Panc1 (cell line): ENCODE measurements around the gene PAK2. TPM values are rescaled to one million over a fixed set of nuclear protein-coding genes. Genes with fewer than 3 reads are reported as not detected.

Experiments used
- ATAC-seq: fragments of 200-7000 bp; cut with Tn5 transposase; 2 replicates; pipeline ENCODE4 v1.9.1; 2020; ENCODE audit warnings: mild to moderate bottlenecking, moderate library complexity
- BruUV-seq: library from RNA; stranded (reverse); fragments of 400-500 nt; replicated peaks from 2 replicates; lab custom pipeline; 2021; lab: Mats Ljungman, UMichigan
- CTCF ChIA-PET: fragments of 300-600 bp; sonication (Branson Sonifier 250); formaldehyde crosslinking; loops from one replicate; lab custom pipeline; 2022; ENCODE audit warnings: antibody characterized with exemption; lab: Charles Lee
- POLR2A ChIA-PET: fragments of 300-600 bp; sonication (Branson Sonifier 250); formaldehyde crosslinking; loops from one replicate; lab custom pipeline; 2022; ENCODE audit warnings: antibody characterized with exemption; lab: Charles Lee
- DNase-seq: peaks from one replicate; pipeline ENCODE4 v3.0.0-alpha.2; 2010; ENCODE audit warnings: low read depth, low spot score
- H3K27ac ChIP-seq: 2 replicates; pipeline ENCODE4 v1.5.1; 2011; ENCODE audit warnings: mild to moderate bottlenecking, low read length, inconsistent platforms
- H3K27me3 ChIP-seq: fragments of 200-500 bp; sonication (Bioruptor generic); 2 replicates; pipeline ENCODE4 v1.6.0; 2014; ENCODE audit warnings: low read length, inconsistent platforms; ENCODE audit not compliant: control insufficient read depth, insufficient read depth
- H3K36me3 ChIP-seq: fragments of 200-500 bp; sonication (Bioruptor generic); 2 replicates; pipeline ENCODE4 v1.5.1; 2014; ENCODE audit warnings: inconsistent platforms, mild to moderate bottlenecking, low read length, moderate library complexity; ENCODE audit not compliant: control insufficient read depth, insufficient read depth
- H3K4me1 ChIP-seq: 2 replicates; pipeline ENCODE4 v1.5.1; 2011; ENCODE audit warnings: inconsistent platforms, mild to moderate bottlenecking, low read length, moderate library complexity; ENCODE audit not compliant: control insufficient read depth, insufficient read depth
- H3K4me3 ChIP-seq, 2 experiments: 2 replicates each; pipeline ENCODE4 v1.5.1; 2011 to 2012; ENCODE audit warnings: low read depth in 2 of 2, low read length in 2 of 2, mild to moderate bottlenecking in 2 of 2, inconsistent platforms in 1 of 2, moderate library complexity in 1 of 2
- H3K9me3 ChIP-seq: fragments of 200-500 bp; sonication (Bioruptor generic); 2 replicates; pipeline ENCODE4 v1.5.1; 2014; ENCODE audit warnings: low read depth, mild to moderate bottlenecking, inconsistent platforms, low read length, moderate library complexity; ENCODE audit not compliant: control insufficient read depth, insufficient read depth
- CTCF ChIP-seq: fragments of 450-650 bp; IDR thresholded peaks from 2 replicates; pipeline ENCODE4 v1.5.1; 2017; ENCODE audit warnings: mild to moderate bottlenecking
- POLR2AphosphoS5 ChIP-seq: IDR thresholded peaks from 2 replicates; pipeline ENCODE4 v1.6.1; 2012; ENCODE audit warnings: mild to moderate bottlenecking, low read depth, low read length, moderate library complexity
- SIN3A ChIP-seq: IDR thresholded peaks from 2 replicates; pipeline ENCODE4 v1.6.1; 2012; ENCODE audit warnings: low read depth, mild to moderate bottlenecking, low read length, moderate library complexity, borderline replicate concordance; ENCODE audit not compliant: insufficient read depth
- TCF7L2 ChIP-seq: IDR thresholded peaks from 2 replicates; pipeline ENCODE4 v1.6.1; 2011; ENCODE audit warnings: mild to moderate bottlenecking, low read depth, low read length, inconsistent platforms
- in situ Hi-C: cut with HindIII; loops from 2 replicates; pipeline ENCODE4 v1.10.0; 2016; ENCODE audit warnings: low sequenced_read_pairs, low pct_unique_long_range_greater_than_20kb
- intact Hi-C: fragments of 100-400 bp; cut with micrococcal nuclease; formaldehyde crosslinking; loops from one replicate; pipeline ENCODE4 v1.10.0; 2022; ENCODE audit not compliant: unreplicated experiment
- total RNA-seq: library from RNA; stranded (reverse); gene quantifications from one replicate; pipeline ENCODE4 v1.2.1, GENCODE V29; 2021; ENCODE audit not compliant: unreplicated experiment
- TF ChIP-seq, protein P1 (sequence below), 2 experiments: IDR thresholded peaks; 2 replicates each; pipeline ENCODE4 v1.6.1; 2011 to 2012; ENCODE audit warnings: low read depth in 2 of 2, control low read depth in 1 of 2, low read length in 1 of 2, mild to moderate bottlenecking in 1 of 2, moderate library complexity in 1 of 2; ENCODE audit not compliant: insufficient read depth in 1 of 2

PAK2 gene
- total RNA-seq, 1 experiment from 2014 or later = 185 TPM

DNA sequence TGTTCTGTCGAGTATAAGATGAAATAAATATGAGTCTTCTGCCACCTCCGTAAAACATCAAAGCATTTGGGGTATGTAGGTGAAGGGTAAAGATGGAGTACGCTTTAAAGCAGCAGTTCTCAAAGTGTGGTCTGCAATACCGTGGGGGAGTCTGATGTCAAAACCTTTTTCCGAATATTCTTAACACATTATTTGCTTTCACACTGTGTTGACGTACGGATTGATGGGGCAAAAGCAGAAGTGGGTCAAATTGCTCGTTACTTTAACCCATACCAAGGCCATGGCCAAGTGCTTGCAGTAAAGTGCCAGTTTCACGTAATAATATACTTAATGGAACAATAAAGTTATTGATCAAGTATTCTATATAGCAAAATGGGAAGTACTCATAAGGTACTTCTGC, 36.3 kb downstream of the PAK2 start:
- ChIA-PET POLR2A (no interaction called here), CTCF (no interaction called here)
- TF ChIP-seq, protein P1, sequence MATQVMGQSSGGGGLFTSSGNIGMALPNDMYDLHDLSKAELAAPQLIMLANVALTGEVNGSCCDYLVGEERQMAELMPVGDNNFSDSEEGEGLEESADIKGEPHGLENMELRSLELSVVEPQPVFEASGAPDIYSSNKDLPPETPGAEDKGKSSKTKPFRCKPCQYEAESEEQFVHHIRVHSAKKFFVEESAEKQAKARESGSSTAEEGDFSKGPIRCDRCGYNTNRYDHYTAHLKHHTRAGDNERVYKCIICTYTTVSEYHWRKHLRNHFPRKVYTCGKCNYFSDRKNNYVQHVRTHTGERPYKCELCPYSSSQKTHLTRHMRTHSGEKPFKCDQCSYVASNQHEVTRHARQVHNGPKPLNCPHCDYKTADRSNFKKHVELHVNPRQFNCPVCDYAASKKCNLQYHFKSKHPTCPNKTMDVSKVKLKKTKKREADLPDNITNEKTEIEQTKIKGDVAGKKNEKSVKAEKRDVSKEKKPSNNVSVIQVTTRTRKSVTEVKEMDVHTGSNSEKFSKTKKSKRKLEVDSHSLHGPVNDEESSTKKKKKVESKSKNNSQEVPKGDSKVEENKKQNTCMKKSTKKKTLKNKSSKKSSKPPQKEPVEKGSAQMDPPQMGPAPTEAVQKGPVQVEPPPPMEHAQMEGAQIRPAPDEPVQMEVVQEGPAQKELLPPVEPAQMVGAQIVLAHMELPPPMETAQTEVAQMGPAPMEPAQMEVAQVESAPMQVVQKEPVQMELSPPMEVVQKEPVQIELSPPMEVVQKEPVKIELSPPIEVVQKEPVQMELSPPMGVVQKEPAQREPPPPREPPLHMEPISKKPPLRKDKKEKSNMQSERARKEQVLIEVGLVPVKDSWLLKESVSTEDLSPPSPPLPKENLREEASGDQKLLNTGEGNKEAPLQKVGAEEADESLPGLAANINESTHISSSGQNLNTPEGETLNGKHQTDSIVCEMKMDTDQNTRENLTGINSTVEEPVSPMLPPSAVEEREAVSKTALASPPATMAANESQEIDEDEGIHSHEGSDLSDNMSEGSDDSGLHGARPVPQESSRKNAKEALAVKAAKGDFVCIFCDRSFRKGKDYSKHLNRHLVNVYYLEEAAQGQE (IDR thresholded peaks at IDR 0.05; ENCODE audit: insufficient read depth in 1 of 2, low read depth in 2 of 2, low read length in 1 of 2) = no peak
- TF ChIP-seq TCF7L2 = 0 out of 2 replicates have a peak, but pooled peaks have one; percentile 18
- Histone ChIP-seq H3K4me3 (no peak overlapping the region), H3K27me3 (no peaks in the 10 kb centered on the region), H3K36me3 (no peaks in the 10 kb centered on the region; the same call in 1 of the 2 replicates), H3K4me1 (peaks cover 18% of the 10 kb centered on the region), H3K27ac (no peak overlapping the region), H3K9me3 (no peaks in the 10 kb centered on the region)
- ATAC-seq (no peak), DNase-seq (no peak)
- intact Hi-C loops = no loop called here
- BruUV-seq = no TSS peak
- in situ Hi-C loops = no loop called here

DNA sequence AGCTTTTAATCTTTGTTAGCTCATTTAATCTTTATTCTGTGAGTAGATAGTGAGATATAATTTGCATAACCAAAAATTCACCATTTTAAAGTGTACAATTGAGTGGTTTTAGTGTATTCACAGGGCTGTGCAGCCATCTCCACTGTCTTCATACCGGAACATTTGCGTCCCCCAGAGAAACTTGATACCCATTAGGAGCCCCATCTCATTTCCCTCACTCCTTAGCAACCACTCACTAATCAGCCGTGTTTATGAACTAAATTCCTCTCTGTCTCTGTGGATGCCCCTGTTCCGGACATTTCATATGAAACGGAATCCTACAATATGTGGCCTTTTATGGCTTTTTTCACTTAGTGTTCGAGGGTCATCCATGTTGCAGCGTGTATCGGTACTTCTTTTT, 38.2 kb downstream of the PAK2 start:
- Histone ChIP-seq H3K27ac (no peak overlapping the region), H3K4me1 (peaks cover 14% of the 10 kb centered on the region), H3K27me3 (no peaks in the 10 kb centered on the region), H3K4me3 (no peak overlapping the region), H3K36me3 (no peaks in the 10 kb centered on the region; the same call in 1 of the 2 replicates), H3K9me3 (no peaks in the 10 kb centered on the region)
- in situ Hi-C loops = no loop called here
- CTCF ChIA-PET = interaction anchor here (0.6 kb wide), 1 partner anchor 8 kb away, joined by 3 read pairs; no protein-coding TSS in a partner anchor
- ATAC-seq (no peak), DNase-seq (no peak)
- POLR2A ChIA-PET = no interaction called here
- TF ChIP-seq CTCF = no peak
- no peak for TF ChIP-seq POLR2AphosphoS5
- no peak for TF ChIP-seq SIN3A
- TF ChIP-seq, protein P1 (IDR thresholded peaks at IDR 0.05; ENCODE audit: insufficient read depth in 1 of 2, low read depth in 2 of 2, low read length in 1 of 2) = no peak
- no peak for TF ChIP-seq TCF7L2
- BruUV-seq = no TSS peak
- intact Hi-C loops = no loop called here
